ENCODE measurements around the gene RNF169. TPM values are rescaled to one million over a fixed set of nuclear protein-coding genes. Genes with fewer than 3 reads are reported as not detected.

The RNF169 gene
- total and polyA plus RNA-seq, 4 donors, result 0.60 to 11.0 (median 5.1) TPM

DNA sequence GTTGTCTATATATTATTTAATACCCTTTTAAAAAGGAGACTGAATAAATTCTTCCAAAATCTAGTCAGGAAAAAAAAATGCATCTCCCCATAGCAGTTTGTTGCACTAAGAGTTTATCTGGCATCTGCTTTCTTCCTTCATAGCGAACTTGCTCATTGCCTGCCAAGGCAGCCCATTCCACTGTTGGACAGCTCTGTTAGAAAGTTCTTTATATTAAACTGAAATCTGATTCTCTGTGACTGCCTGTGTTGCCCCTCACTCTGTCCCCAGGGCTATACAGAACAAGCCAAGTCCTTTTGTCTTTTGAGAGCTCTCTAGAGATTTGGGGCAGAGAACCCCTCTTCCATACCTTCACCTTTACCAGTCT lies 14.1 kb upstream of the RNF169 start:
- Histone ChIP-seq H3K27me3 (ENCODE audit: control insufficient read depth in 4 of 4, insufficient read depth in 4 of 4, low read length in 3 of 4) (peaks cover 0 to 6% (median 1%) of the 10 kb centered on the region in 4 donors), H3K9ac (ENCODE audit: low read depth in 1 of 2, low read length in 2 of 2) (no peak overlapping the region), H3K4me3 (ENCODE audit: low read depth in 1 of 3, low read length in 3 of 3) (no peak overlapping the region), H3K36me3 (ENCODE audit: control insufficient read depth in 4 of 4, insufficient read depth in 3 of 4, low read depth in 1 of 4, low read length in 3 of 4) (no peaks in the 10 kb centered on the region), H3K4me1 (ENCODE audit: control insufficient read depth in 4 of 4, insufficient read depth in 4 of 4, low read length in 3 of 4) (peaks cover 3 to 15% (median 4%) of the 10 kb centered on the region in 4 donors), H3K27ac (ENCODE audit: low read depth in 1 of 2, low read length in 2 of 2) (no peak overlapping the region), H3K9me3 (ENCODE audit: control insufficient read depth in 4 of 4, low read length in 3 of 4) (no peaks in the 10 kb centered on the region)
- WGBS, result 90% methylated on average over 1 of the region's 1 CpG
- no peak for DNase-seq (ENCODE audit: low spot score)
- TF ChIP-seq EGR1 (IDR thresholded peaks at IDR 0.05; ENCODE audit: low read depth in 2 of 2), result no peak
- no peak for TF ChIP-seq HNF4G (IDR thresholded peaks at IDR 0.05)
- TF ChIP-seq, protein P1, sequence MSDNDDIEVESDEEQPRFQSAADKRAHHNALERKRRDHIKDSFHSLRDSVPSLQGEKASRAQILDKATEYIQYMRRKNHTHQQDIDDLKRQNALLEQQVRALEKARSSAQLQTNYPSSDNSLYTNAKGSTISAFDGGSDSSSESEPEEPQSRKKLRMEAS (IDR thresholded peaks at IDR 0.05), result no peak
- no peak for TF ChIP-seq SP1 (IDR thresholded peaks at IDR 0.05)
- TF ChIP-seq RAD21 (IDR thresholded peaks at IDR 0.05), result no peak
- no peak for TF ChIP-seq FOXA2 (IDR thresholded peaks at IDR 0.05)
- TF ChIP-seq, protein P2, sequence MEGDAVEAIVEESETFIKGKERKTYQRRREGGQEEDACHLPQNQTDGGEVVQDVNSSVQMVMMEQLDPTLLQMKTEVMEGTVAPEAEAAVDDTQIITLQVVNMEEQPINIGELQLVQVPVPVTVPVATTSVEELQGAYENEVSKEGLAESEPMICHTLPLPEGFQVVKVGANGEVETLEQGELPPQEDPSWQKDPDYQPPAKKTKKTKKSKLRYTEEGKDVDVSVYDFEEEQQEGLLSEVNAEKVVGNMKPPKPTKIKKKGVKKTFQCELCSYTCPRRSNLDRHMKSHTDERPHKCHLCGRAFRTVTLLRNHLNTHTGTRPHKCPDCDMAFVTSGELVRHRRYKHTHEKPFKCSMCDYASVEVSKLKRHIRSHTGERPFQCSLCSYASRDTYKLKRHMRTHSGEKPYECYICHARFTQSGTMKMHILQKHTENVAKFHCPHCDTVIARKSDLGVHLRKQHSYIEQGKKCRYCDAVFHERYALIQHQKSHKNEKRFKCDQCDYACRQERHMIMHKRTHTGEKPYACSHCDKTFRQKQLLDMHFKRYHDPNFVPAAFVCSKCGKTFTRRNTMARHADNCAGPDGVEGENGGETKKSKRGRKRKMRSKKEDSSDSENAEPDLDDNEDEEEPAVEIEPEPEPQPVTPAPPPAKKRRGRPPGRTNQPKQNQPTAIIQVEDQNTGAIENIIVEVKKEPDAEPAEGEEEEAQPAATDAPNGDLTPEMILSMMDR (IDR thresholded peaks at IDR 0.05; ENCODE audit: low read depth, low read length, missing input control), result no peak
- TF ChIP-seq, protein P3, sequence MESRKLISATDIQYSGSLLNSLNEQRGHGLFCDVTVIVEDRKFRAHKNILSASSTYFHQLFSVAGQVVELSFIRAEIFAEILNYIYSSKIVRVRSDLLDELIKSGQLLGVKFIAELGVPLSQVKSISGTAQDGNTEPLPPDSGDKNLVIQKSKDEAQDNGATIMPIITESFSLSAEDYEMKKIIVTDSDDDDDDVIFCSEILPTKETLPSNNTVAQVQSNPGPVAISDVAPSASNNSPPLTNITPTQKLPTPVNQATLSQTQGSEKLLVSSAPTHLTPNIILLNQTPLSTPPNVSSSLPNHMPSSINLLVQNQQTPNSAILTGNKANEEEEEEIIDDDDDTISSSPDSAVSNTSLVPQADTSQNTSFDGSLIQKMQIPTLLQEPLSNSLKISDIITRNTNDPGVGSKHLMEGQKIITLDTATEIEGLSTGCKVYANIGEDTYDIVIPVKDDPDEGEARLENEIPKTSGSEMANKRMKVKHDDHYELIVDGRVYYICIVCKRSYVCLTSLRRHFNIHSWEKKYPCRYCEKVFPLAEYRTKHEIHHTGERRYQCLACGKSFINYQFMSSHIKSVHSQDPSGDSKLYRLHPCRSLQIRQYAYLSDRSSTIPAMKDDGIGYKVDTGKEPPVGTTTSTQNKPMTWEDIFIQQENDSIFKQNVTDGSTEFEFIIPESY (IDR thresholded peaks at IDR 0.05), result no peak
- TF ChIP-seq GABPA (IDR thresholded peaks at IDR 0.05 in 1 of 2, conservative IDR thresholded peaks at IDR 0.05 in 1 of 2), result no peak
- TF ChIP-seq YY1 (IDR thresholded peaks at IDR 0.05), result no peak
- TF ChIP-seq NR2F2 (IDR thresholded peaks at IDR 0.05), result no peak
- TF ChIP-seq HNF4A (conservative IDR thresholded peaks at IDR 0.05), result no peak
- TF ChIP-seq, protein P4, sequence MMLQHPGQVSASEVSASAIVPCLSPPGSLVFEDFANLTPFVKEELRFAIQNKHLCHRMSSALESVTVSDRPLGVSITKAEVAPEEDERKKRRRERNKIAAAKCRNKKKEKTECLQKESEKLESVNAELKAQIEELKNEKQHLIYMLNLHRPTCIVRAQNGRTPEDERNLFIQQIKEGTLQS (IDR thresholded peaks at IDR 0.05), result no peak
- no peak for TF ChIP-seq RXRA (IDR thresholded peaks at IDR 0.05)
- TF ChIP-seq JUND (IDR thresholded peaks at IDR 0.05), result no peak
- no peak for TF ChIP-seq FOXA1 (IDR thresholded peaks at IDR 0.05)

DNA sequence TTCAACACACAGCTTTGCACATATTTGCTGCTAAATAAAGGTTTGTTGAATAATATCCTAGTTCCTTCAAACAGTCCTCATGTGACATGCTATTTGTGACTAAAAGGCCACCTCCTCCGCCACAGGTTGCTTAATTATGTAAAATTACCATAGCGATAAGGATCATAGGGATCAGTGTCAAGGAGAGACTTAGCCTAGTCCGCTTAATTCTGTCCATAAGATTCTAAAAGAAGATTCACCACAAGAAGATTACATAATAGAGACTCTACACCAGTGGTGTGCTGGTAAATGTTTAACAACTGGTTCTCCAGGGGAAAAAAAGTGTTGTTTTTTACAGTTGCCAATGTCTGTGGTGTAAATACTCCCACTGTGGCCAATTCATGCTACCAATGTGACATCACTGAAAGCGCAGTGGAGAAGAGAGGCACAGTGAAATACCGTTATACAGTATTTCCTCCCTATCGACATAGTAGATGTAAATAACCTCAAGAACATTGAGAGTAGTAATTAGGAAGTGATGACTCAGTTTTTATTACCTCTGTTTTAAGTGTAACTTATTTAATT lies 13.2 kb upstream of the RNF169 start:
- H3K9ac ChIP-seq (ENCODE audit: low read depth in 1 of 2, low read length in 2 of 2), result no peak overlapping the region
- no peak for DNase-seq (ENCODE audit: low spot score)
- H3K27ac ChIP-seq (ENCODE audit: low read depth in 1 of 2, low read length in 2 of 2), result no peak overlapping the region
- no peaks in the 10 kb centered on the region for H3K9me3 ChIP-seq (ENCODE audit: control insufficient read depth in 4 of 4, low read length in 3 of 4)
- H3K4me1 ChIP-seq (ENCODE audit: control insufficient read depth in 4 of 4, insufficient read depth in 4 of 4, low read length in 3 of 4), result peaks cover 3 to 15% (median 4%) of the 10 kb centered on the region in 4 donors
- H3K27me3 ChIP-seq (ENCODE audit: control insufficient read depth in 4 of 4, insufficient read depth in 4 of 4, low read length in 3 of 4), result peaks cover 0 to 4% (median 1%) of the 10 kb centered on the region in 4 donors
- TF ChIP-seq JUND (IDR thresholded peaks at IDR 0.05) (no peak), RXRA (IDR thresholded peaks at IDR 0.05) (no peak)
- TF ChIP-seq, protein P1 (IDR thresholded peaks at IDR 0.05), result no peak
- no peak overlapping the region for H3K4me3 ChIP-seq (ENCODE audit: low read depth in 1 of 3, low read length in 3 of 3)
- 86% methylated on average over 6 of the region's 6 CpGs for WGBS
- H3K36me3 ChIP-seq (ENCODE audit: control insufficient read depth in 4 of 4, insufficient read depth in 3 of 4, low read depth in 1 of 4, low read length in 3 of 4), result no peaks in the 10 kb centered on the region

Data from liver (tissue), 9 donors.